A549 (cell line): ENCODE data around the gene LRRC7. TPM values are rescaled to one million over a fixed set of nuclear protein-coding genes. Genes with fewer than 3 reads are reported as not detected.

Experiments used
- ATAC-seq, 2 experiments: fragments of 200-7000 bp in 1 of 2; fragments of >200 bp in 1 of 2; cut with Nextera tagmentation in 1 of 2; cut with Tn5 transposase in 1 of 2; 3 replicates each; pipeline versions ENCODE4 v1.8.0 to v1.9.1; 2018 to 2020; ENCODE audit warnings: mild to moderate bottlenecking in 1 of 2, moderate library complexity in 1 of 2
- CTCF ChIA-PET: fragments of 300-600 bp; sonication (Branson Sonifier 250); formaldehyde crosslinking; extraction: SDS; loops from one replicate; lab custom pipeline; 2021; ENCODE audit warnings: antibody characterized with exemption, inconsistent platforms; lab: Yijun Ruan, JAX
- POLR2A ChIA-PET: fragments of 350-600 bp; formaldehyde crosslinking; extraction: SDS; loops from one replicate; lab custom pipeline; 2021; ENCODE audit warnings: antibody characterized with exemption, inconsistent platforms; lab: Yijun Ruan, JAX
- DNase-seq, 2 experiments: peaks; one replicate each; pipeline versions ENCODE4 v3.0.0 to v3.0.0-alpha.2; 2011 to 2016; ENCODE audit warnings: low read depth in 1 of 2, low spot score in 1 of 2
- FAIRE-seq: peaks from 2 replicates; lab custom pipeline; 2011; peaks lifted over from hg19 to GRCh38; lab: Jason Lieb, UNC
- H3K27ac ChIP-seq, 2 experiments: fragments of >200 bp; sonication (Bioruptor Twin); formaldehyde crosslinking; 3 replicates each; pipeline ENCODE4 v1.5.1; 2016 to 2017
- H3K4me1 ChIP-seq: fragments of >200 bp; sonication (Bioruptor Twin); formaldehyde crosslinking; 3 replicates; pipeline ENCODE4 v1.6.1; 2016
- H3K4me2 ChIP-seq: fragments of >200 bp; sonication (Bioruptor Twin); formaldehyde crosslinking; 3 replicates; pipeline ENCODE4 v1.6.1; 2016
- H3K4me3 ChIP-seq: fragments of >200 bp; sonication (Bioruptor Twin); formaldehyde crosslinking; 3 replicates; pipeline ENCODE4 v1.5.1; 2016
- H3K9me3 ChIP-seq: fragments of >200 bp; sonication (Bioruptor Twin); formaldehyde crosslinking; 3 replicates; pipeline ENCODE4 v1.6.1; 2016
- CBX2 ChIP-seq: fragments of 200-600 bp; sonication (generic); IDR thresholded peaks from 2 replicates; pipeline ENCODE4 v1.6.1; 2016; ENCODE audit warnings: low read depth, mild to moderate bottlenecking, borderline replicate concordance
- CEBPB ChIP-seq, 2 experiments: fragments of >200 bp in 1 of 2; sonication (Bioruptor Twin) in 1 of 2; formaldehyde crosslinking in 1 of 2; IDR thresholded peaks; 2 replicates each; pipeline ENCODE4 v1.6.1; 2012 to 2016
- CHD2 ChIP-seq: fragments of 150-350 bp; IDR thresholded peaks from 2 replicates; pipeline ENCODE4 v1.6.1; 2014; ENCODE audit warnings: low read length; ENCODE audit not compliant: partially characterized antibody
- EP300 ChIP-seq, 2 experiments: fragments of >200 bp; sonication (Bioruptor Twin); formaldehyde crosslinking; IDR thresholded peaks; 2 replicates in 1 of 2; 3 replicates in 1 of 2; pipeline ENCODE4 v1.6.1; 2016 to 2017
- FOSB ChIP-seq: fragments of 250-450 bp; sonication (Bioruptor Pico); IDR thresholded peaks from 2 replicates; pipeline ENCODE4 v1.5.0; 2020; ENCODE audit warnings: mild to moderate bottlenecking, moderate library complexity
- FOSL2 ChIP-seq, 2 experiments: fragments of 450-650 bp in 1 of 2; fragments of >200 bp in 1 of 2; sonication (Bioruptor Twin) in 1 of 2; formaldehyde crosslinking; IDR thresholded peaks; 2 replicates each; pipeline versions ENCODE4 v1.5.0 to v1.6.1; 2016 to 2020; ENCODE audit warnings: mild to moderate bottlenecking in 1 of 2, moderate library complexity in 1 of 2
- FOXS1 ChIP-seq: fragments of 250-450 bp; sonication (Bioruptor Pico); IDR thresholded peaks from 2 replicates; pipeline ENCODE4 v1.5.0; 2020; ENCODE audit warnings: mild to moderate bottlenecking, moderate library complexity
- GATA3 ChIP-seq: IDR thresholded peaks from 2 replicates; pipeline ENCODE4 v1.6.1; 2012; ENCODE audit warnings: borderline replicate concordance
- HDAC2 ChIP-seq: fragments of 200-600 bp; sonication (generic); IDR thresholded peaks from 2 replicates; pipeline ENCODE4 v1.6.1; 2016
- HOXB5 ChIP-seq: fragments of 250-450 bp; sonication (Bioruptor Pico); IDR thresholded peaks from 2 replicates; pipeline ENCODE4 v1.5.0; 2020; ENCODE audit warnings: mild to moderate bottlenecking, moderate library complexity
- JUNB ChIP-seq: fragments of >200 bp; sonication (Bioruptor Twin); formaldehyde crosslinking; IDR thresholded peaks from 2 replicates; pipeline ENCODE4 v1.6.1; 2016
- KDM1A ChIP-seq: fragments of 200-600 bp; sonication (generic); IDR thresholded peaks from 2 replicates; pipeline ENCODE4 v1.6.1; 2016; ENCODE audit warnings: low read depth, mild to moderate bottlenecking
- NPAS2 ChIP-seq: fragments of 250-450 bp; sonication (Bioruptor Pico); IDR thresholded peaks from 2 replicates; pipeline ENCODE4 v1.8.0; 2022; ENCODE audit warnings: mild to moderate bottlenecking, moderate library complexity, borderline replicate concordance
- POLR2AphosphoS2 ChIP-seq: conservative IDR thresholded peaks from 2 replicates; pipeline ENCODE4 v1.6.1; 2012; ENCODE audit warnings: low read length, improper control_type of control experiment, inconsistent platforms
- RAD21 ChIP-seq, 2 experiments: fragments of >200 bp in 1 of 2; sonication (Bioruptor Twin) in 1 of 2; formaldehyde crosslinking in 1 of 2; IDR thresholded peaks in 1 of 2; conservative IDR thresholded peaks in 1 of 2; 2 replicates in 1 of 2; 3 replicates in 1 of 2; pipeline ENCODE4 v1.6.1; 2012 to 2018; ENCODE audit warnings: inconsistent platforms in 1 of 2
- RARB ChIP-seq: fragments of 250-450 bp; sonication (Bioruptor Pico); IDR thresholded peaks from 2 replicates; pipeline ENCODE4 v1.8.0; 2021; ENCODE audit warnings: mild to moderate bottlenecking, moderate library complexity
- SMC3 ChIP-seq: fragments of >200 bp; sonication (Bioruptor Twin); formaldehyde crosslinking; IDR thresholded peaks from 3 replicates; pipeline ENCODE4 v1.6.1; 2018; ENCODE audit warnings: inconsistent platforms
- SREBF2 ChIP-seq: fragments of 450-650 bp; IDR thresholded peaks from 2 replicates; pipeline ENCODE4 v1.6.1; 2014; ENCODE audit warnings: mild to moderate bottlenecking, moderate library complexity
- TP53 ChIP-seq: fragments of 250-450 bp; sonication (Bioruptor Pico); IDR thresholded peaks from 2 replicates; pipeline ENCODE4 v1.5.0; 2021; ENCODE audit warnings: mild to moderate bottlenecking, moderate library complexity
- ZC3H11A ChIP-seq: fragments of 450-650 bp; IDR thresholded peaks from 2 replicates; pipeline ENCODE4 v1.6.1; 2014; ENCODE audit warnings: antibody characterized with exemption, mild to moderate bottlenecking
- ZNF302 ChIP-seq: fragments of 250-450 bp; sonication (Bioruptor Pico); IDR thresholded peaks from 2 replicates; pipeline ENCODE4 v1.9.0; 2021; ENCODE audit warnings: inconsistent platforms, mild to moderate bottlenecking, moderate library complexity
- ZSCAN20 ChIP-seq: fragments of 250-450 bp; sonication (Bioruptor Pico); IDR thresholded peaks from 2 replicates; pipeline ENCODE4 v1.8.0; 2022; ENCODE audit warnings: mild to moderate bottlenecking, moderate library complexity
- WGBS: methylation state at CpG from one replicate; pipeline ENCODE4 v1.1.6; 2017; ENCODE audit errors: missing lambda C conversion rate; 5-methylcytosine and 5-hydroxymethylcytosine counted together
- polyA plus RNA-seq, 4 experiments: library from polyadenylated mRNA; depleted of rRNA in 3 of 4; stranded (reverse); fragments of >200 nt; fragmentation: RNase III in 1 of 4; extraction: RNeasy Plus Mini Kit Qiagen cat#74134 plus additional on column Dnase treatment in 1 of 4; gene quantifications; 2 replicates in 3 of 4; 3 replicates in 1 of 4; pipeline ENCODE4 v1.2.3, GENCODE V29; 2011 to 2017
- TF ChIP-seq, protein P1 (sequence below): fragments of 200-600 bp; sonication (generic); IDR thresholded peaks from 2 replicates; pipeline ENCODE4 v1.6.1; 2016; ENCODE audit warnings: antibody characterized with exemption, mild to moderate bottlenecking, moderate library complexity
- TF ChIP-seq, protein P2 (sequence below): IDR thresholded peaks from 2 replicates; pipeline ENCODE4 v1.6.1; 2012
- TF ChIP-seq, protein P3 (sequence below): fragments of >200 bp; sonication (Bioruptor Twin); formaldehyde crosslinking; IDR thresholded peaks from 2 replicates; pipeline ENCODE4 v1.6.1; 2016
- TF ChIP-seq, protein P4 (sequence below): fragments of >200 bp; sonication (Bioruptor Twin); formaldehyde crosslinking; IDR thresholded peaks from 3 replicates; pipeline ENCODE4 v1.5.1; 2016
- TF ChIP-seq, protein P5 (sequence below): fragments of 250-450 bp; sonication (Bioruptor Pico); IDR thresholded peaks from 2 replicates; pipeline ENCODE4 v1.5.0; 2020; ENCODE audit warnings: low read depth, mild to moderate bottlenecking, moderate library complexity

Gene LRRC7
- polyA plus RNA-seq, 2 of the 4 experiments (the other 2 are of a cell fraction): not detected

DNA sequence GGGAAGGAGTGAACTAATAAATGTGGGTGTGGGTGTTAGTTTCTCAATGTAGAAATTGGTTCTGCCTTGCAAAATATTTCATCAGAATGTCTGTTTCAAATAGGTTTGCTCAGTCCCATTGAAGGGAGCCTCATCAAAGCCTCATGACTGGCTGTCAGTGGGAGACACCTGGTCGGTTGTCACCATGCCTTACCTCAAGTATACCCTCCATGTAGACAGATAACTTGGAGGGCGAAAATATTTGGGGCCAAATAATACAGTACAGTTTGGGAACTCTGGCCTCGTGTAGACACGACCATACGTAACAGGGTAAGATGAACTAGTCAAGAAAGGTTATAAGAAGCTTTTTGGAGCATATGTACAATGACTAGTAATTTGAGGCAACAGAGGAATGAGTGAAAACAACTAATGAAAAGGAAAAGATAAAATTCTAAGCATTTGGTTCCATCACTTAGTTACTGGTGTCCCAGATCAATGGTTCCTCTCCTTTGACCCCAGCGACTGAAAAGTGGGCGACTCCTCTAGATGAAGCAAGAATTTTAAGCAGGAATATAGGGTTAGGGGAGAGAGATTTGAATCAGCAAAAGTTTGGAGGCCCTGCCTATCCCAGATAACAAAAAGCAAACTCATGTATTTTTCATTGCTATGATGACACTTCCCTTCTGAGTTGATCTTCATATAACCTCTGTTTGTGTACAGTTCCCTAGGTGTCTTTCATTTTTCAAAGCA, 473.8 kb downstream of the LRRC7 start (continued):
- TF ChIP-seq CHD2 (no peak), POLR2AphosphoS2 (no peak), FOSL2 (IDR thresholded peaks at IDR 0.05) (no peak), FOSL2 (CRISPR knock-in tag; IDR thresholded peaks at IDR 0.05) (no peak), EP300 (IDR thresholded peaks at IDR 0.05) (no peak), ZC3H11A (no peak), RARB (CRISPR knock-in tag) (no peak)

DNA sequence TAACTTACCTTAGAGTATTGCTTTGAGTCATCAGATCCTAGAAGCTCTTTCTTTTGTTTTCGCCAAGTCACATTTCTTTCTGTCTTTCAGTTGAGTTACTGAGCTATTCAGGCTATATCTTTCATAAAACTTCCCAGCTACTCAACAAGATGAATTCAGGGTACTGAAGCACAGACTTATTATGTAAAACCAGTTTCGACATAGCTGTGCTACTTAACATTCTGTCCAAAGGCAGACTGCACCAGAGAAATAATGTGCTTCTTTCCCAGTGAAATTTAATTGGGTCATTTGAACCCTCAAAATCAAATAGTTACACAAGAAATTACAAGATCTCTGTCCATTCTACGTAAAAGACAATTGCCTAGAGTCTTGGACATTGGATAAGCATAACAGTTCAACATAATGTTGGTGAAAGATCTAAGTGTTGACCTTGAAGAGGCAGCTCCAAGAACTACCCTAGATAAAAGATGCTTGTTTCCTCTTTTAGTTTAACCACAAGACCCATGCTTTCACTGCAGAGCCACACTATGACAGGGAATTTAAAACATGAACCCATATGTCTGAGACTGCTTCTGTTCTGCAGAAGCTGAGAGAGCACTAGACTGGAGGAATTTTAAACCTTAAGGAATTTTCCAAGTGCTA, 474.5 kb downstream of the LRRC7 start:
- Histone ChIP-seq H3K4me3 (no peak overlapping the region), H3K4me1 (no peaks in the 10 kb centered on the region), H3K9me3 (no peaks in the 10 kb centered on the region), H3K4me2 (no peak overlapping the region), H3K27ac (no peak overlapping the region)
- WGBS: 34% methylated on average over 3 of the region's 3 CpGs
- DNase-seq (no peak), ATAC-seq (no peak), FAIRE-seq (no peak)
- TF ChIP-seq RAD21 (conservative IDR thresholded peaks at IDR 0.05 in 1 of 2, IDR thresholded peaks at IDR 0.05 in 1 of 2): no peak
- no peak for TF ChIP-seq SMC3
- TF ChIP-seq GATA3: no peak
- no peak for TF ChIP-seq FOXS1
- TF ChIP-seq, protein P1, sequence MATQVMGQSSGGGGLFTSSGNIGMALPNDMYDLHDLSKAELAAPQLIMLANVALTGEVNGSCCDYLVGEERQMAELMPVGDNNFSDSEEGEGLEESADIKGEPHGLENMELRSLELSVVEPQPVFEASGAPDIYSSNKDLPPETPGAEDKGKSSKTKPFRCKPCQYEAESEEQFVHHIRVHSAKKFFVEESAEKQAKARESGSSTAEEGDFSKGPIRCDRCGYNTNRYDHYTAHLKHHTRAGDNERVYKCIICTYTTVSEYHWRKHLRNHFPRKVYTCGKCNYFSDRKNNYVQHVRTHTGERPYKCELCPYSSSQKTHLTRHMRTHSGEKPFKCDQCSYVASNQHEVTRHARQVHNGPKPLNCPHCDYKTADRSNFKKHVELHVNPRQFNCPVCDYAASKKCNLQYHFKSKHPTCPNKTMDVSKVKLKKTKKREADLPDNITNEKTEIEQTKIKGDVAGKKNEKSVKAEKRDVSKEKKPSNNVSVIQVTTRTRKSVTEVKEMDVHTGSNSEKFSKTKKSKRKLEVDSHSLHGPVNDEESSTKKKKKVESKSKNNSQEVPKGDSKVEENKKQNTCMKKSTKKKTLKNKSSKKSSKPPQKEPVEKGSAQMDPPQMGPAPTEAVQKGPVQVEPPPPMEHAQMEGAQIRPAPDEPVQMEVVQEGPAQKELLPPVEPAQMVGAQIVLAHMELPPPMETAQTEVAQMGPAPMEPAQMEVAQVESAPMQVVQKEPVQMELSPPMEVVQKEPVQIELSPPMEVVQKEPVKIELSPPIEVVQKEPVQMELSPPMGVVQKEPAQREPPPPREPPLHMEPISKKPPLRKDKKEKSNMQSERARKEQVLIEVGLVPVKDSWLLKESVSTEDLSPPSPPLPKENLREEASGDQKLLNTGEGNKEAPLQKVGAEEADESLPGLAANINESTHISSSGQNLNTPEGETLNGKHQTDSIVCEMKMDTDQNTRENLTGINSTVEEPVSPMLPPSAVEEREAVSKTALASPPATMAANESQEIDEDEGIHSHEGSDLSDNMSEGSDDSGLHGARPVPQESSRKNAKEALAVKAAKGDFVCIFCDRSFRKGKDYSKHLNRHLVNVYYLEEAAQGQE: no peak
- TF ChIP-seq, protein P2, sequence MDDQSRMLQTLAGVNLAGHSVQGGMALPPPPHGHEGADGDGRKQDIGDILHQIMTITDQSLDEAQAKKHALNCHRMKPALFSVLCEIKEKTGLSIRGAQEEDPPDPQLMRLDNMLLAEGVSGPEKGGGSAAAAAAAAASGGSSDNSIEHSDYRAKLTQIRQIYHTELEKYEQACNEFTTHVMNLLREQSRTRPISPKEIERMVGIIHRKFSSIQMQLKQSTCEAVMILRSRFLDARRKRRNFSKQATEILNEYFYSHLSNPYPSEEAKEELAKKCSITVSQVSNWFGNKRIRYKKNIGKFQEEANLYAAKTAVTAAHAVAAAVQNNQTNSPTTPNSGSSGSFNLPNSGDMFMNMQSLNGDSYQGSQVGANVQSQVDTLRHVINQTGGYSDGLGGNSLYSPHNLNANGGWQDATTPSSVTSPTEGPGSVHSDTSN: no peak
- TF ChIP-seq SREBF2: no peak
- no peak for TF ChIP-seq CEBPB (IDR thresholded peaks at IDR 0.05)
- no peak for TF ChIP-seq HDAC2
- TF ChIP-seq ZSCAN20 (CRISPR knock-in tag): no peak
- TF ChIP-seq CHD2: no peak
- TF ChIP-seq HOXB5 (CRISPR knock-in tag): no peak
- TF ChIP-seq FOSL2 (IDR thresholded peaks at IDR 0.05): no peak
- no peak for TF ChIP-seq FOSL2 (CRISPR knock-in tag; IDR thresholded peaks at IDR 0.05)
- TF ChIP-seq, protein P3, sequence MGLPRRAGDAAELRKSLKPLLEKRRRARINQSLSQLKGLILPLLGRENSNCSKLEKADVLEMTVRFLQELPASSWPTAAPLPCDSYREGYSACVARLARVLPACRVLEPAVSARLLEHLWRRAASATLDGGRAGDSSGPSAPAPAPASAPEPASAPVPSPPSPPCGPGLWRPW: no peak
- TF ChIP-seq NPAS2: no peak
- no peak for TF ChIP-seq ZC3H11A
- POLR2A ChIA-PET: no interaction called here
- CTCF ChIA-PET: no interaction called here

DNA sequence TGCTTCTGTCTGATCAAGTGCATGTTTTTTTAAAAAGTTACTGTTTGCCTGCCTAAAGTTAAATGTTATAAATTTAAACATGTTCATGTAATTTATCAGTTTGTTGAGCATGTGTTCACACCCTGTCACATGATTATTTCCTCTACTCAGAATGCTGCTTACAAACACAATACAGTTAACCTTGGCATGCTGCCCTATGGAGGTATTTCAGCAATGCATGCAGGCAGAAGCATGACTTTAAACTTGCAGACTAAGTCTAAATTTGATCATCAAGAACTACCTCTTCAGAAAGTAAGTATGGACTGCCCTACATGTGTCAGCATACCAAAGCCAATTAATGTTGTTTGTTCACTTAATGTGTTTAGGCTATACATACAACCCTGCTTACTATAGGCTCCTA, 476.1 kb downstream of the LRRC7 start:
- ChIA-PET CTCF (interaction anchor here (0.6 kb wide), 1 partner anchor 106 kb away, joined by 3 read pairs; no protein-coding TSS in a partner anchor), POLR2A (no interaction called here)
- Histone ChIP-seq H3K27ac (no peak overlapping the region), H3K4me1 (no peaks in the 10 kb centered on the region), H3K9me3 (no peaks in the 10 kb centered on the region), H3K4me3 (no peak overlapping the region), H3K4me2 (no peak overlapping the region)
- ATAC-seq: no peak
- FAIRE-seq: no peak
- peak in 1 of 2 experiments; percentile 0 for DNase-seq
- TF ChIP-seq TP53 (CRISPR knock-in tag) (no peak), ZNF302 (CRISPR knock-in tag) (no peak), JUNB (no peak), FOSB (CRISPR knock-in tag) (no peak), CBX2 (no peak), KDM1A (no peak), SMC3 (no peak)
- TF ChIP-seq, protein P4, sequence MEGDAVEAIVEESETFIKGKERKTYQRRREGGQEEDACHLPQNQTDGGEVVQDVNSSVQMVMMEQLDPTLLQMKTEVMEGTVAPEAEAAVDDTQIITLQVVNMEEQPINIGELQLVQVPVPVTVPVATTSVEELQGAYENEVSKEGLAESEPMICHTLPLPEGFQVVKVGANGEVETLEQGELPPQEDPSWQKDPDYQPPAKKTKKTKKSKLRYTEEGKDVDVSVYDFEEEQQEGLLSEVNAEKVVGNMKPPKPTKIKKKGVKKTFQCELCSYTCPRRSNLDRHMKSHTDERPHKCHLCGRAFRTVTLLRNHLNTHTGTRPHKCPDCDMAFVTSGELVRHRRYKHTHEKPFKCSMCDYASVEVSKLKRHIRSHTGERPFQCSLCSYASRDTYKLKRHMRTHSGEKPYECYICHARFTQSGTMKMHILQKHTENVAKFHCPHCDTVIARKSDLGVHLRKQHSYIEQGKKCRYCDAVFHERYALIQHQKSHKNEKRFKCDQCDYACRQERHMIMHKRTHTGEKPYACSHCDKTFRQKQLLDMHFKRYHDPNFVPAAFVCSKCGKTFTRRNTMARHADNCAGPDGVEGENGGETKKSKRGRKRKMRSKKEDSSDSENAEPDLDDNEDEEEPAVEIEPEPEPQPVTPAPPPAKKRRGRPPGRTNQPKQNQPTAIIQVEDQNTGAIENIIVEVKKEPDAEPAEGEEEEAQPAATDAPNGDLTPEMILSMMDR: no peak
- TF ChIP-seq, protein P5, sequence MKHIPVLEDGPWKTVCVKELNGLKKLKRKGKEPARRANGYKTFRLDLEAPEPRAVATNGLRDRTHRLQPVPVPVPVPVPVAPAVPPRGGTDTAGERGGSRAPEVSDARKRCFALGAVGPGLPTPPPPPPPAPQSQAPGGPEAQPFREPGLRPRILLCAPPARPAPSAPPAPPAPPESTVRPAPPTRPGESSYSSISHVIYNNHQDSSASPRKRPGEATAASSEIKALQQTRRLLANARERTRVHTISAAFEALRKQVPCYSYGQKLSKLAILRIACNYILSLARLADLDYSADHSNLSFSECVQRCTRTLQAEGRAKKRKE (CRISPR knock-in tag): no peak
